ENCODE results near the gene ZNF107. TPM values are rescaled to one million over a fixed set of nuclear protein-coding genes. Genes with fewer than 3 reads are reported as not detected.

Gene ZNF107
- total and polyA plus RNA-seq, 2 of the 13 experiments (the other 11 are each of a cell fraction or from before 2014, with no cell fraction given), result 2.5 to 5.4 TPM

DNA sequence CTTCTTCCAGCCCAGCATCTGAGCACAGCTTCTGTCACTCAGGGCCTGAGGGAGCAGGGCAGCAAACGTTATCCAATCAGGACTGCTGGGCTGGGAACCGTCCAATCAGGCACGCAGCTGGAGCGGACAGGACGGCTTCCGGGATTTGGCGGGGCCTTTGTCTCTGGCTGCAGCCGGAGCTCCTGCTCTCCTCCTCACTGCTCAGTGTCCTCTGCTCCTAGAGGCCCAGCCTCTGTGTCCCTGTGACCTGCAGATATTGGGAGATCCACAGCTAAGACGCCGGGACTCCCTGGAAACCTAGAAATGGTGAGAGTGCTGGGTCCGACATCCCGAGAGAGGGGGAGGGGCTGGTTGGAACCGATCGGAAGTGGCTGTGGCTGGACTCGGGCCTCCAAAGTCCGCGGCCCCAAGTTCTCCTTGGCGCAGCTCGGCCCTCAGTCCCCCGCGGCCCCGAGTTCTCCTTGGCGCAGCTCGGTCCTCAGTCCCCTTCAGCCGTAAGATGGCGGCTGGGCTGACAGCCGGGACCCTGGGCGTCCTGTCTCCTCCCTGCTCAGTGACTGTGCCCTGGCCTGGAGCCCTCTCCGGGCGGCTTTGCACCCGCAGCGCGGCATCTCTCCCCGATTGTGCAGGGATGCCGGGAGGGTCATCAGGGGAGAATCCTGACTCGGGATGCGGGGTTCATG lies at the start of gene ZNF107 (continued):
- TF ChIP-seq ZNF768 (CRISPR knock-in tag; IDR thresholded peaks at IDR 0.05), result no peak
- TF ChIP-seq, protein P1, sequence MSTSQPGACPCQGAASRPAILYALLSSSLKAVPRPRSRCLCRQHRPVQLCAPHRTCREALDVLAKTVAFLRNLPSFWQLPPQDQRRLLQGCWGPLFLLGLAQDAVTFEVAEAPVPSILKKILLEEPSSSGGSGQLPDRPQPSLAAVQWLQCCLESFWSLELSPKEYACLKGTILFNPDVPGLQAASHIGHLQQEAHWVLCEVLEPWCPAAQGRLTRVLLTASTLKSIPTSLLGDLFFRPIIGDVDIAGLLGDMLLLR (CRISPR knock-in tag; IDR thresholded peaks at IDR 0.05), result peak; percentile 55; the same call in 1 of the 2 replicates
- no peak for TF ChIP-seq CBFB (CRISPR knock-in tag; IDR thresholded peaks at IDR 0.05)
- TF ChIP-seq, protein P2, sequence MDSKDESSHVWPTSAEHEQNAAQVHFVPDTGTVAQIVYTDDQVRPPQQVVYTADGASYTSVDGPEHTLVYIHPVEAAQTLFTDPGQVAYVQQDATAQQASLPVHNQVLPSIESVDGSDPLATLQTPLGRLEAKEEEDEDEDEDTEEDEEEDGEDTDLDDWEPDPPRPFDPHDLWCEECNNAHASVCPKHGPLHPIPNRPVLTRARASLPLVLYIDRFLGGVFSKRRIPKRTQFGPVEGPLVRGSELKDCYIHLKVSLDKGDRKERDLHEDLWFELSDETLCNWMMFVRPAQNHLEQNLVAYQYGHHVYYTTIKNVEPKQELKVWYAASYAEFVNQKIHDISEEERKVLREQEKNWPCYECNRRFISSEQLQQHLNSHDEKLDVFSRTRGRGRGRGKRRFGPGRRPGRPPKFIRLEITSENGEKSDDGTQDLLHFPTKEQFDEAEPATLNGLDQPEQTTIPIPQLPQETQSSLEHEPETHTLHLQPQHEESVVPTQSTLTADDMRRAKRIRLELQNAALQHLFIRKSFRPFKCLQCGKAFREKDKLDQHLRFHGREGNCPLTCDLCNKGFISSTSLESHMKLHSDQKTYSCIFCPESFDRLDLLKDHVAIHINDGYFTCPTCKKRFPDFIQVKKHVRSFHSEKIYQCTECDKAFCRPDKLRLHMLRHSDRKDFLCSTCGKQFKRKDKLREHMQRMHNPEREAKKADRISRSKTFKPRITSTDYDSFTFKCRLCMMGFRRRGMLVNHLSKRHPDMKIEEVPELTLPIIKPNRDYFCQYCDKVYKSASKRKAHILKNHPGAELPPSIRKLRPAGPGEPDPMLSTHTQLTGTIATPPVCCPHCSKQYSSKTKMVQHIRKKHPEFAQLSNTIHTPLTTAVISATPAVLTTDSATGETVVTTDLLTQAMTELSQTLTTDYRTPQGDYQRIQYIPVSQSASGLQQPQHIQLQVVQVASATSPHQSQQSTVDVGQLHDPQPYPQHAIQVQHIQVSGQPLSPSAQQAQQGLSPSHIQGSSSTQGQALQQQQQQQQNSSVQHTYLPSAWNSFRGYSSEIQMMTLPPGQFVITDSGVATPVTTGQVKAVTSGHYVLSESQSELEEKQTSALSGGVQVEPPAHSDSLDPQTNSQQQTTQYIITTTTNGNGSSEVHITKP (CRISPR knock-in tag; IDR thresholded peaks at IDR 0.05; ENCODE audit: low read depth), result no peak
- TF ChIP-seq ADNP (CRISPR knock-in tag; IDR thresholded peaks at IDR 0.05), result no peak
- TF ChIP-seq, protein P3, sequence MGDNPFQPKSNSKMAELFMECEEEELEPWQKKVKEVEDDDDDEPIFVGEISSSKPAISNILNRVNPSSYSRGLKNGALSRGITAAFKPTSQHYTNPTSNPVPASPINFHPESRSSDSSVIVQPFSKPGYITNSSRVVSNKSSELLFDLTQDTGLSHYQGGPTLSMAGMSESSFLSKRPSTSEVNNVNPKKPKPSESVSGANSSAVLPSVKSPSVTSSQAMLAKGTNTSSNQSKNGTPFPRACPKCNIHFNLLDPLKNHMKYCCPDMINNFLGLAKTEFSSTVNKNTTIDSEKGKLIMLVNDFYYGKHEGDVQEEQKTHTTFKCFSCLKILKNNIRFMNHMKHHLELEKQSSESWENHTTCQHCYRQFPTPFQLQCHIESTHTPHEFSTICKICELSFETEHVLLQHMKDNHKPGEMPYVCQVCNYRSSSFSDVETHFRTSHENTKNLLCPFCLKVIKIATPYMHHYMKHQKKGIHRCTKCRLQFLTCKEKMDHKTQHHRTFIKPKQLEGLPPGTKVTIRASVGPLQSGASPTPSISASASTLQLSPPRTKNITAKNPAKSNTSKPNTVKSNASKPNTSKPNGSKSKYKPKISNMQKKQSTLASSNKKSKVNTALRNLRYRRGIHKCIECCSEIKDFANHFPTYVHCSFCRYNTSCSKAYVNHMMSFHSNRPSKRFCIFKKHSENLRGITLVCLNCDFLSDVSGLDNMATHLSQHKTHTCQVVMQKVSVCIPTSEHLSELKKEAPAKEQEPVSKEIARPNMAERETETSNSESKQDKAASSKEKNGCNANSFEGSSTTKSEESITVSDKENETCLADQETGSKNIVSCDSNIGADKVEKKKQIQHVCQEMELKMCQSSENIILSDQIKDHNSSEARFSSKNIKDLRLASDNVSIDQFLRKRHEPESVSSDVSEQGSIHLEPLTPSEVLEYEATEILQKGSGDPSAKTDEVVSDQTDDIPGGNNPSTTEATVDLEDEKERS (CRISPR knock-in tag; IDR thresholded peaks at IDR 0.05), result no peak
- TF ChIP-seq, protein P4, sequence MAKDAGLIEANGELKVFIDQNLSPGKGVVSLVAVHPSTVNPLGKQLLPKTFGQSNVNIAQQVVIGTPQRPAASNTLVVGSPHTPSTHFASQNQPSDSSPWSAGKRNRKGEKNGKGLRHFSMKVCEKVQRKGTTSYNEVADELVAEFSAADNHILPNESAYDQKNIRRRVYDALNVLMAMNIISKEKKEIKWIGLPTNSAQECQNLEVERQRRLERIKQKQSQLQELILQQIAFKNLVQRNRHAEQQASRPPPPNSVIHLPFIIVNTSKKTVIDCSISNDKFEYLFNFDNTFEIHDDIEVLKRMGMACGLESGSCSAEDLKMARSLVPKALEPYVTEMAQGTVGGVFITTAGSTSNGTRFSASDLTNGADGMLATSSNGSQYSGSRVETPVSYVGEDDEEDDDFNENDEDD (CRISPR knock-in tag; IDR thresholded peaks at IDR 0.05; ENCODE audit: borderline replicate concordance), result peak; percentile 83; the same call in 1 of the 2 replicates
- TF ChIP-seq NFKB2 (CRISPR knock-in tag; IDR thresholded peaks at IDR 0.05; ENCODE audit: borderline replicate concordance), result no peak; the same call in 1 of the 2 replicates
- TF ChIP-seq ZNF790 (CRISPR knock-in tag; IDR thresholded peaks at IDR 0.05; ENCODE audit: borderline replicate concordance), result no peak
- no peak for TF ChIP-seq MAFK (conservative IDR thresholded peaks at IDR 0.05 in 1 of 2, IDR thresholded peaks at IDR 0.05 in 1 of 2; ENCODE audit: low read length in 2 of 2)
- TF ChIP-seq, protein P5, sequence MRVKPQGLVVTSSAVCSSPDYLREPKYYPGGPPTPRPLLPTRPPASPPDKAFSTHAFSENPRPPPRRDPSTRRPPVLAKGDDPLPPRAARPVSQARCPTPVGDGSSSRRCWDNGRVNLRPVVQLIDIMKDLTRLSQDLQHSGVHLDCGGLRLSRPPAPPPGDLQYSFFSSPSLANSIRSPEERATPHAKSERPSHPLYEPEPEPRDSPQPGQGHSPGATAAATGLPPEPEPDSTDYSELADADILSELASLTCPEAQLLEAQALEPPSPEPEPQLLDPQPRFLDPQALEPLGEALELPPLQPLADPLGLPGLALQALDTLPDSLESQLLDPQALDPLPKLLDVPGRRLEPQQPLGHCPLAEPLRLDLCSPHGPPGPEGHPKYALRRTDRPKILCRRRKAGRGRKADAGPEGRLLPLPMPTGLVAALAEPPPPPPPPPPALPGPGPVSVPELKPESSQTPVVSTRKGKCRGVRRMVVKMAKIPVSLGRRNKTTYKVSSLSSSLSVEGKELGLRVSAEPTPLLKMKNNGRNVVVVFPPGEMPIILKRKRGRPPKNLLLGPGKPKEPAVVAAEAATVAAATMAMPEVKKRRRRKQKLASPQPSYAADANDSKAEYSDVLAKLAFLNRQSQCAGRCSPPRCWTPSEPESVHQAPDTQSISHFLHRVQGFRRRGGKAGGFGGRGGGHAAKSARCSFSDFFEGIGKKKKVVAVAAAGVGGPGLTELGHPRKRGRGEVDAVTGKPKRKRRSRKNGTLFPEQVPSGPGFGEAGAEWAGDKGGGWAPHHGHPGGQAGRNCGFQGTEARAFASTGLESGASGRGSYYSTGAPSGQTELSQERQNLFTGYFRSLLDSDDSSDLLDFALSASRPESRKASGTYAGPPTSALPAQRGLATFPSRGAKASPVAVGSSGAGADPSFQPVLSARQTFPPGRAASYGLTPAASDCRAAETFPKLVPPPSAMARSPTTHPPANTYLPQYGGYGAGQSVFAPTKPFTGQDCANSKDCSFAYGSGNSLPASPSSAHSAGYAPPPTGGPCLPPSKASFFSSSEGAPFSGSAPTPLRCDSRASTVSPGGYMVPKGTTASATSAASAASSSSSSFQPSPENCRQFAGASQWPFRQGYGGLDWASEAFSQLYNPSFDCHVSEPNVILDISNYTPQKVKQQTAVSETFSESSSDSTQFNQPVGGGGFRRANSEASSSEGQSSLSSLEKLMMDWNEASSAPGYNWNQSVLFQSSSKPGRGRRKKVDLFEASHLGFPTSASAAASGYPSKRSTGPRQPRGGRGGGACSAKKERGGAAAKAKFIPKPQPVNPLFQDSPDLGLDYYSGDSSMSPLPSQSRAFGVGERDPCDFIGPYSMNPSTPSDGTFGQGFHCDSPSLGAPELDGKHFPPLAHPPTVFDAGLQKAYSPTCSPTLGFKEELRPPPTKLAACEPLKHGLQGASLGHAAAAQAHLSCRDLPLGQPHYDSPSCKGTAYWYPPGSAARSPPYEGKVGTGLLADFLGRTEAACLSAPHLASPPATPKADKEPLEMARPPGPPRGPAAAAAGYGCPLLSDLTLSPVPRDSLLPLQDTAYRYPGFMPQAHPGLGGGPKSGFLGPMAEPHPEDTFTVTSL (CRISPR knock-in tag; IDR thresholded peaks at IDR 0.05; ENCODE audit: borderline replicate concordance), result no peak
- no peak for TF ChIP-seq ZNF207 (IDR thresholded peaks at IDR 0.05; ENCODE audit: borderline replicate concordance)
- 0 out of 2 replicates have a peak, but pooled peaks have one; percentile 77 for TF ChIP-seq ZNF891 (CRISPR knock-in tag; IDR thresholded peaks at IDR 0.05)
